ENCODE results near the gene ECI1.
"Not testable (repeated sequence)": the region's sequence is repeated elsewhere in the genome, so short reads cannot be mapped to it uniquely, and the experiment has no call there.

ECI1 gene

GRCh38 chr16:2250652-2251295 is 613 bp downstream of the ECI1 start:
- peak; percentile 55 for DNase-seq

GRCh38 chr16:2246301-2246885 is 5.0 kb downstream of the ECI1 start:
- no peak for DNase-seq

GRCh38 chr16:2244926-2245795 is 6.2 kb downstream of the ECI1 start:
- DNase-seq, result no peak

- no peak for DNase-seq
Measured at GRCh38 chr16:2244301-2244700, 7.1 kb downstream of the ECI1 start.

GRCh38 chr16:2243781-2244180 is 7.6 kb downstream of the ECI1 start:
- no peak for DNase-seq

GRCh38 chr16:2243031-2243528 is 8.3 kb downstream of the ECI1 start:
- no peak for DNase-seq

GRCh38 chr16:2242598-2242997 is 8.8 kb downstream of the ECI1 start:
- no peak for DNase-seq

GRCh38 chr16:2240331-2240730 is 11.1 kb downstream of the ECI1 start:
- DNase-seq, result not testable (repeated sequence)

GRCh38 chr16:2238838-2239675 is 12.3 kb downstream of the ECI1 start:
- DNase-seq, result no peak

- DNase-seq, result no peak
Measured at GRCh38 chr16:2238150-2238837, 13.1 kb downstream of the ECI1 start.

GRCh38 chr16:2237493-2238149 is 13.8 kb downstream of the ECI1 start:
- no peak for DNase-seq

GRCh38 chr16:2237102-2237482 is 14.3 kb downstream of the ECI1 start:
- DNase-seq, result no peak

- no peak for DNase-seq
Measured at GRCh38 chr16:2236337-2237101, 14.9 kb downstream of the ECI1 start, which contains the start of gene DNASE1L2. DNASE1L2 (plus strand) TSS chr16:2236444; CDS start chr16:2236817, 373 bp downstream.

GRCh38 chr16:2235695-2236336 is 15.6 kb downstream of the ECI1 start:
- no peak for DNase-seq

- no peak for DNase-seq
Measured at GRCh38 chr16:2235234-2235651, 16.1 kb downstream of the ECI1 start.

- DNase-seq, result no peak
Measured at GRCh38 chr16:2234813-2235170, 16.6 kb downstream of the ECI1 start.

GRCh38 chr16:2233872-2234812 is 17.2 kb downstream of the ECI1 start:
- DNase-seq, result no peak

GRCh38 chr16:2233046-2233775 is 18.2 kb downstream of the ECI1 start:
- DNase-seq, result no peak
